GM12878 (cell line): ENCODE measurements around the gene MEF2D. TPM values are rescaled to one million over a fixed set of nuclear protein-coding genes. Genes with fewer than 3 reads are reported as not detected.

Experiments used
- BCL3 ChIP-seq: IDR thresholded peaks from 2 replicates; pipeline ENCODE4 v1.6.1; 2011; ENCODE audit warnings: borderline replicate concordance, low read depth, mild to moderate bottlenecking, moderate library complexity, low read length; ENCODE audit not compliant: insufficient read depth, poor library complexity, severe bottlenecking
- BHLHE40 ChIP-seq, 2 experiments: fragments of 450-650 bp in 1 of 2; IDR thresholded peaks; 2 replicates each; pipeline ENCODE4 v1.6.1; 2011 to 2017; ENCODE audit warnings: low read depth in 2 of 2, borderline replicate concordance in 1 of 2, improper control_type of control experiment in 1 of 2, low read length in 1 of 2, mild to moderate bottlenecking in 1 of 2
- E2F8 ChIP-seq: fragments of 450-650 bp; IDR thresholded peaks from 2 replicates; pipeline ENCODE4 v1.6.1; 2018; ENCODE audit warnings: mild to moderate bottlenecking, low read depth, moderate library complexity; ENCODE audit not compliant: partially characterized antibody
- E4F1 ChIP-seq: fragments of 450-650 bp; IDR thresholded peaks from 2 replicates; pipeline ENCODE4 v1.6.1; 2018; ENCODE audit warnings: borderline replicate concordance, mild to moderate bottlenecking; ENCODE audit not compliant: partially characterized antibody
- FOXK2 ChIP-seq: fragments of 450-650 bp; IDR thresholded peaks from 2 replicates; pipeline ENCODE4 v1.6.1; 2017; ENCODE audit warnings: mild to moderate bottlenecking, moderate library complexity
- HDAC2 ChIP-seq: fragments of 200-600 bp; sonication (generic); IDR thresholded peaks from 2 replicates; pipeline ENCODE4 v1.6.1; 2017
- HDGF ChIP-seq: fragments of 450-650 bp; IDR thresholded peaks from 2 replicates; pipeline ENCODE4 v1.6.1; 2016; ENCODE audit warnings: antibody characterized with exemption
- MEF2A ChIP-seq: IDR thresholded peaks from 2 replicates; pipeline ENCODE4 v1.6.1; 2011; ENCODE audit warnings: low read depth, mild to moderate bottlenecking, low read length, moderate library complexity; ENCODE audit not compliant: insufficient read depth
- NR2C1 ChIP-seq: fragments of 450-650 bp; IDR thresholded peaks from 2 replicates; pipeline ENCODE4 v1.6.1; 2017; ENCODE audit warnings: antibody characterized with exemption, mild to moderate bottlenecking, moderate library complexity
- PAX8 ChIP-seq: fragments of 450-650 bp; IDR thresholded peaks from 2 replicates; pipeline ENCODE4 v1.6.1; 2017; ENCODE audit warnings: mild to moderate bottlenecking, moderate library complexity
- RUNX3 ChIP-seq: IDR thresholded peaks from 2 replicates; pipeline ENCODE4 v1.6.1; 2012; ENCODE audit warnings: low read length, inconsistent platforms
- STAT1 ChIP-seq: fragments of 450-650 bp; conservative IDR thresholded peaks from 2 replicates; pipeline ENCODE4 v1.6.1; 2014; ENCODE audit warnings: antibody characterized with exemption, mild to moderate bottlenecking
- TAF1 ChIP-seq: IDR thresholded peaks from 2 replicates; pipeline ENCODE4 v1.6.1; 2011; ENCODE audit warnings: mild to moderate bottlenecking, low read depth, low read length, borderline replicate concordance
- polyA plus RNA-seq, 11 experiments: library from polyadenylated mRNA; depleted of rRNA in 4 of 11; unstranded in 6 of 11; stranded (reverse) in 5 of 11; fragments of >200 nt; fragmentation: Nextera tagmentation in 4 of 11; fragmentation: Illumina TruSeq in 1 of 11; extraction: Ambion mirVana in 4 of 11; extraction: Trizol in 1 of 11; gene quantifications; 1 replicate in 1 of 11; 2 replicates in 10 of 11; pipeline versions ENCODE4 v1.2.1 to v1.2.3, GENCODE V29; 2011 to 2016; ENCODE audit warnings: inconsistent platforms in 2 of 11, missing spikeins in 2 of 11, low read depth in 1 of 11
- total RNA-seq, 4 experiments: library from RNA; depleted of rRNA in 3 of 4; stranded (reverse); fragments of >200 nt in 3 of 4; fragmentation: Illumina TruSeq in 1 of 4; extraction: Trizol in 1 of 4; gene quantifications; 2 replicates each; pipeline versions ENCODE4 v1.2.1 to v1.2.3, GENCODE V29; 2013 to 2021

Gene MEF2D
- total and polyA plus RNA-seq, 10 of the 15 experiments (the other 5 are each of a cell fraction or from before 2014, with no cell fraction given): 0.61 to 53.0 (median 15.2) TPM

- TF ChIP-seq E2F8 (no peak), STAT1 (no peak), NR2C1 (no peak), PAX8 (no peak), BHLHE40 (IDR thresholded peaks at IDR 0.05; ENCODE audit: borderline replicate concordance in 1 of 2, low read depth in 2 of 2, low read length in 1 of 2) (no peak), RUNX3 (no peak), HDGF (no peak), HDAC2 (no peak), FOXK2 (no peak), BCL3 (no peak), E4F1 (no peak), MEF2A (no peak), TAF1 (no peak)
These were observed 48.9 kb downstream of the MEF2D start (continued) for GRCh38 chr1:156451505-156452160.
